H1 (cell line): ENCODE measurements around the gene MAP4K1. TPM values are rescaled to one million over a fixed set of nuclear protein-coding genes. Genes with fewer than 3 reads are reported as not detected.

Experiments
- CTCF ChIA-PET: fragments of 300-600 bp; sonication (Branson Sonifier 250); formaldehyde crosslinking; loops from one replicate; lab custom pipeline; 2021; ENCODE audit not compliant: partially characterized antibody; lab: Charles Lee
- POLR2A ChIA-PET: fragments of 300-600 bp; sonication (Branson Sonifier 250); formaldehyde crosslinking; loops from one replicate; lab custom pipeline; 2021; ENCODE audit warnings: inconsistent platforms; ENCODE audit not compliant: partially characterized antibody; lab: Charles Lee
- DNase-seq, 2 experiments: peaks; one replicate each; pipeline versions ENCODE4 v3.0.0 to v3.0.0-alpha.2; 2010 to 2022; ENCODE audit warnings: low spot score in 2 of 2, low read depth in 1 of 2, mixed read lengths in 1 of 2
- FAIRE-seq: peaks from 2 replicates; lab custom pipeline; 2011; peaks lifted over from hg19 to GRCh38; lab: Jason Lieb, UNC
- H2AFZ ChIP-seq: 2 replicates; pipeline ENCODE4 v1.8.1; 2012; ENCODE audit warnings: low read length, inconsistent platforms
- H2AK5ac ChIP-seq: 2 replicates; pipeline ENCODE4 v1.6.1; 2013; ENCODE audit warnings: low read depth, low read length
- H2BK120ac ChIP-seq: replicated peaks from 2 replicates; pipeline ENCODE3; 2013; ENCODE audit warnings: low read depth, low read length, inconsistent platforms
- H2BK12ac ChIP-seq: 2 replicates; pipeline ENCODE4 v1.6.1; 2013; ENCODE audit warnings: low read depth, low read length
- H2BK15ac ChIP-seq: 2 replicates; pipeline ENCODE4 v1.6.1; 2013; ENCODE audit warnings: low read length
- H2BK20ac ChIP-seq: 2 replicates; pipeline ENCODE4 v1.6.1; 2013; ENCODE audit warnings: low read length
- H2BK5ac ChIP-seq: 2 replicates; pipeline ENCODE4 v1.6.1; 2013; ENCODE audit warnings: low read depth, low read length
- H3K14ac ChIP-seq: 2 replicates; pipeline ENCODE4 v1.6.1; 2013; ENCODE audit warnings: inconsistent platforms; ENCODE audit not compliant: insufficient read length
- H3K18ac ChIP-seq: 2 replicates; pipeline ENCODE4 v1.6.1; 2013; ENCODE audit warnings: low read length; ENCODE audit errors: extremely low read depth
- H3K23ac ChIP-seq: 2 replicates; pipeline ENCODE4 v1.6.1; 2013; ENCODE audit warnings: inconsistent platforms; ENCODE audit not compliant: insufficient read length
- H3K23me2 ChIP-seq: 2 replicates; pipeline ENCODE4 v1.6.1; 2013; ENCODE audit warnings: low read depth, low read length
- H3K27ac ChIP-seq: 2 replicates; pipeline ENCODE4 v1.6.1; 2011; ENCODE audit warnings: low read depth, low read length, inconsistent platforms
- H3K27me3 ChIP-seq, 4 experiments: replicated peaks in 1 of 4; 1 replicate in 1 of 4; 2 replicates in 3 of 4; pipeline versions ENCODE4 v1.6.1 to v1.8.1; 2011 to 2013; ENCODE audit warnings: low read length in 3 of 4, mild to moderate bottlenecking in 3 of 4, inconsistent platforms in 2 of 4, mixed read lengths in 2 of 4, moderate library complexity in 1 of 4; ENCODE audit not compliant: control insufficient read depth in 3 of 4, insufficient read depth in 3 of 4; ENCODE audit errors: extremely low read depth in 1 of 4
- H3K36me3 ChIP-seq, 4 experiments: 2 replicates each; pipeline versions ENCODE4 v1.6.1 to v1.8.1; 2011 to 2013; ENCODE audit warnings: mild to moderate bottlenecking in 4 of 4, low read length in 3 of 4, moderate library complexity in 2 of 4, control low read depth in 1 of 4, inconsistent platforms in 1 of 4; ENCODE audit not compliant: insufficient read depth in 4 of 4, control insufficient read depth in 2 of 4
- H3K4ac ChIP-seq: replicated peaks from 2 replicates; pipeline ENCODE3; 2013; ENCODE audit warnings: low read length, low read depth, mixed read lengths, inconsistent platforms; ENCODE audit not compliant: insufficient read length
- H3K4me1 ChIP-seq, 4 experiments: replicated peaks in 1 of 4; 1 replicate in 1 of 4; 2 replicates in 3 of 4; pipeline versions ENCODE4 v1.6.1 to v1.8.1; 2011 to 2013; ENCODE audit warnings: low read length in 3 of 4, inconsistent platforms in 2 of 4, mixed read lengths in 1 of 4; ENCODE audit not compliant: insufficient read depth in 4 of 4, control insufficient read depth in 3 of 4
- H3K4me2 ChIP-seq, 2 experiments: 2 replicates each; pipeline versions ENCODE4 v1.6.1 to v1.8.1; 2011 to 2013; ENCODE audit warnings: low read depth in 2 of 2, low read length in 2 of 2, control low read depth in 1 of 2, inconsistent platforms in 1 of 2, mild to moderate bottlenecking in 1 of 2; ENCODE audit not compliant: insufficient read depth in 1 of 2
- H3K4me3 ChIP-seq, 4 experiments: fragments of 200-600, 300-600 bp in 1 of 4; sonication (generic), shearing (Covaris generic), sonication (Bioruptor Twin) in 1 of 4; 2 replicates each; pipeline versions ENCODE4 v1.5.1 to v1.8.1; 2011 to 2016; ENCODE audit warnings: low read length in 4 of 4, low read depth in 3 of 4, control low read depth in 2 of 4, inconsistent platforms in 2 of 4, mild to moderate bottlenecking in 2 of 4, mixed read lengths in 1 of 4, moderate library complexity in 1 of 4; ENCODE audit not compliant: insufficient read depth in 2 of 4; ENCODE audit errors: extremely low read depth in 1 of 4
- H3K56ac ChIP-seq: replicated peaks from 2 replicates; pipeline ENCODE3; 2013; ENCODE audit warnings: low read depth, mild to moderate bottlenecking, mixed read lengths, low read length, inconsistent platforms; ENCODE audit not compliant: insufficient read length
- H3K79me1 ChIP-seq: 2 replicates; pipeline ENCODE4 v1.6.1; 2013; ENCODE audit warnings: low read depth, low read length, control low read depth
- H3K79me2 ChIP-seq, 2 experiments: 2 replicates each; pipeline versions ENCODE4 v1.6.1 to v1.8.1; 2012 to 2013; ENCODE audit warnings: low read length in 2 of 2, mild to moderate bottlenecking in 2 of 2, inconsistent platforms in 1 of 2; ENCODE audit not compliant: insufficient read depth in 2 of 2, control insufficient read depth in 1 of 2
- H3K9ac ChIP-seq, 4 experiments: replicated peaks in 1 of 4; 1 replicate in 1 of 4; 2 replicates in 3 of 4; pipeline versions ENCODE4 v1.6.1 to v1.8.1; 2011 to 2013; ENCODE audit warnings: low read depth in 3 of 4, low read length in 3 of 4, control low read depth in 2 of 4, mild to moderate bottlenecking in 2 of 4, moderate library complexity in 2 of 4, inconsistent platforms in 1 of 4; ENCODE audit errors: extremely low read depth in 1 of 4
- H3K9me3 ChIP-seq, 2 experiments: 2 replicates each; pipeline versions ENCODE4 v1.6.1 to v1.8.1; 2012 to 2013; ENCODE audit warnings: mild to moderate bottlenecking in 2 of 2, moderate library complexity in 2 of 2, control low read depth in 1 of 2, inconsistent platforms in 1 of 2, low read depth in 1 of 2, low read length in 1 of 2, mixed read lengths in 1 of 2; ENCODE audit not compliant: insufficient read depth in 2 of 2
- H4K20me1 ChIP-seq, 2 experiments: replicated peaks in 1 of 2; 2 replicates each; pipeline versions ENCODE3 to v1.8.1; 2011 to 2013; ENCODE audit warnings: inconsistent platforms in 2 of 2, low read length in 2 of 2, mild to moderate bottlenecking in 1 of 2; ENCODE audit not compliant: insufficient read depth in 2 of 2, control insufficient read depth in 1 of 2
- H4K5ac ChIP-seq: 2 replicates; pipeline ENCODE4 v1.6.1; 2013; ENCODE audit warnings: low read length, low read depth, mixed read lengths, inconsistent platforms; ENCODE audit not compliant: insufficient read length
- H4K8ac ChIP-seq: 2 replicates; pipeline ENCODE4 v1.8.0; 2013; ENCODE audit warnings: mild to moderate bottlenecking, moderate library complexity, low read length, inconsistent platforms; ENCODE audit not compliant: insufficient read depth; ENCODE audit errors: extremely low read depth
- H4K91ac ChIP-seq: replicated peaks from 2 replicates; pipeline ENCODE3; 2013; ENCODE audit warnings: low read length, mixed read lengths, inconsistent platforms; ENCODE audit not compliant: insufficient read length
- CBX5 ChIP-seq: fragments of 300-800, 300-1000 bp; sonication (generic); IDR thresholded peaks from 2 replicates; pipeline ENCODE4 v1.7.1; 2016; ENCODE audit warnings: antibody characterized with exemption, low read length, low read depth
- HDAC6 ChIP-seq: IDR thresholded peaks from one replicate; pipeline ENCODE4 v1.7.1; 2012; ENCODE audit warnings: low read depth, mild to moderate bottlenecking, inconsistent platforms, low read length, moderate library complexity
- JUN ChIP-seq: IDR thresholded peaks from 2 replicates; pipeline ENCODE4 v1.6.1; 2011; ENCODE audit warnings: low read depth, mild to moderate bottlenecking, improper control_type of control experiment, low read length
- KDM5A ChIP-seq: fragments of 200-600 bp; IDR thresholded peaks from 2 replicates; pipeline ENCODE4 v1.7.1; 2012; ENCODE audit warnings: mild to moderate bottlenecking, low read length, inconsistent platforms, mixed read lengths
- POU5F1 ChIP-seq: IDR thresholded peaks from 2 replicates; pipeline ENCODE4 v1.6.1; 2011; ENCODE audit warnings: low read depth, mild to moderate bottlenecking, low read length, moderate library complexity
- SP4 ChIP-seq: IDR thresholded peaks from 2 replicates; pipeline ENCODE4 v1.6.1; 2012; ENCODE audit warnings: low read length, inconsistent platforms
- TAF7 ChIP-seq: optimal IDR thresholded peaks from 2 replicates; pipeline ENCODE3; 2011; ENCODE audit warnings: low read depth, mild to moderate bottlenecking, inconsistent platforms, low read length, moderate library complexity, borderline replicate concordance
- WGBS, 2 experiments: shearing (Covaris generic) in 1 of 2; methylation state at CpG; one replicate each; pipeline versions ENCODE4 v1.1.6 to v1.1.7; 2013 to 2015; ENCODE audit warnings: low lambda C conversion rate in 2 of 2, mixed read lengths in 2 of 2, inconsistent platforms in 1 of 2, low coverage in 1 of 2, missing lambda C conversion rate in 1 of 2; ENCODE audit not compliant: insufficient replicate concordance in 2 of 2, insufficient coverage in 1 of 2, insufficient read length in 1 of 2; ENCODE audit errors: extremely low coverage in 1 of 2, missing lambda C conversion rate in 1 of 2; 5-methylcytosine and 5-hydroxymethylcytosine counted together
- polyA plus RNA-seq, 7 experiments: library from polyadenylated mRNA; depleted of rRNA in 3 of 7; stranded (reverse) in 5 of 7; unstranded in 2 of 7; fragments of >200 nt in 5 of 7; fragments of 200-250 nt in 2 of 7; gene quantifications; 1 replicate in 5 of 7; 2 replicates in 1 of 7; 4 replicates in 1 of 7; pipeline versions ENCODE4 v1.2.1 to v1.2.3, GENCODE V29; 2011 to 2013; ENCODE audit warnings: missing spikeins in 2 of 7, mixed read lengths in 2 of 7
- total RNA-seq: library from RNA; stranded (reverse); fragmentation: NEBNext Ultra II Directional; extraction: Animal tissue kit (Norgen Biotek cat#: 25700); gene quantifications from 2 replicates; pipeline ENCODE4 v1.2.1, GENCODE V29; 2021

MAP4K1 gene
- total and polyA plus RNA-seq, 2 of the 8 experiments (the other 6 are each of a cell fraction or from before 2014, with no cell fraction given) = 9.0 to 10.4 TPM

DNA sequence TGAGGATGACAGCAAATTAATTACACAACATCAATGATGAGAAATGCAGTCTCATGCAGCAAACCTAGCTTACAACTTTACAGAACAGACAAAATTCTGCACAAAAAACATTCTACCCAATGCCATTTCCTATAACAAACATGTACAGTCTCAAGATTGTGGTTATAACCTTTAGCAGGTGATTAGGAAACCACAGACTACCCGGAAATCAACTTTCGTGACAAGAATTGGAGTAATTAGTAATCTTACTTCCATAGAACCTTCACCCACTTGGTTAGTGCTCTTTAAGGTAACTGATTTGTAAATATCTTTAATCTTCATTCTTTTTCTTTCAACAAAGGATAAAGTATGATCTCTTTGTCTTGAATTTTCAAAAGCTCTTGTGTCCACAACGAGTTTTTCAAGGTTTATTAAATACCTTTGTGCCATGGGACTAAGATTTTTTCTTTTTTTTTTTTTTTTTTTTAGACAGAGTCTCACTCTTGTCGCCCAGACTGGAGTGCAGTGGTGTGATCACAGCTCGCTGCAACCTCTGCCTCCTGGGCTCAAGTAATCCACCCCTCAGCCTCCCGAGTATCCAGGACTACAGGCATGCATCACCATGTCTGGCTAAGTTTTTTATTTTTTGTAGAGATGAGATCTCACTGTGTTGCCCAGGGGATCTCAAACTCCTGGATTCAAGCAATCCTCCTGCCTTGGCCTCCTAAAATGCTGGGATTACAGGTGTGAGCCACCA, 78.8 kb downstream of the MAP4K1 start:
- no peak overlapping the region for H3K4me3 ChIP-seq
- H3K36me3 ChIP-seq = peaks cover 3 to 18% (median 12%) of the 10 kb centered on the region in 4 experiments
- no peaks in the 10 kb centered on the region for H3K79me2 ChIP-seq
- peaks cover 0 to 2% of the 10 kb centered on the region in 2 experiments for H4K20me1 ChIP-seq
- H4K91ac ChIP-seq = no peak overlapping the region
- H3K79me1 ChIP-seq = no peaks in the 10 kb centered on the region
- CTCF ChIA-PET = interaction anchor here (2.6 kb wide), 1 partner anchor 24 kb away, joined by 7 read pairs; no protein-coding TSS in a partner anchor
- POLR2A ChIA-PET = interaction anchor here (0.9 kb wide), 1 partner anchor 99 kb away, joined by 3 read pairs; no protein-coding TSS in a partner anchor
- no peak overlapping the region for H3K9ac ChIP-seq
- DNase-seq (no peak), FAIRE-seq (no peak)
- no peak overlapping the region for H2AK5ac ChIP-seq
- no peak overlapping the region for H3K18ac ChIP-seq
- no peak overlapping the region for H3K4me2 ChIP-seq
- H3K14ac ChIP-seq = no peak overlapping the region
- no peak overlapping the region for H2BK120ac ChIP-seq
- no peak overlapping the region for H2AFZ ChIP-seq
- no peak overlapping the region for H2BK15ac ChIP-seq
- H3K56ac ChIP-seq = no peak overlapping the region
- no peak overlapping the region for H2BK5ac ChIP-seq
- no peaks in the 10 kb centered on the region for H3K23me2 ChIP-seq
- H4K5ac ChIP-seq = no peak overlapping the region
- H3K27ac ChIP-seq = no peak overlapping the region
- no peak overlapping the region for H4K8ac ChIP-seq
- peaks cover 16 to 19% of the 10 kb centered on the region in 2 experiments for H3K9me3 ChIP-seq
- no peak overlapping the region for H3K4ac ChIP-seq
- H3K27me3 ChIP-seq = no peaks in the 10 kb centered on the region
- H2BK20ac ChIP-seq = no peak overlapping the region
- no peaks in the 10 kb centered on the region for H3K4me1 ChIP-seq
- TF ChIP-seq KDM5A = no peak
- no peak for TF ChIP-seq TAF7
- no peak for TF ChIP-seq POU5F1
- TF ChIP-seq SP4 = no peak
- no peak for TF ChIP-seq HDAC6
- TF ChIP-seq CBX5 = no peak
- TF ChIP-seq JUN = no peak
- H3K23ac ChIP-seq = no peak overlapping the region
- H2BK12ac ChIP-seq = no peak overlapping the region
- WGBS, 2 experiments = 84% methylated on average over 5 of the region's 6 CpGs; no CpG with 5 or more reads in 1 of the 2 experiments
